ENCODE results near the gene SEZ6. TPM values are rescaled to one million over a fixed set of nuclear protein-coding genes. Genes with fewer than 3 reads are reported as not detected.

The SEZ6 gene
- total RNA-seq, 4 donors from 2014 or later: not detected

- DNase-seq: no peak
- 92 to 97% methylated on average over 2 of the region's 2 CpGs for WGBS, 2 donors
- Histone ChIP-seq H3K4me3 (no peak overlapping the region), H3K9me3 (no peaks in the 10 kb centered on the region), H3K4me1 (peaks cover 0 to 19% (median 0%) of the 10 kb centered on the region in 3 donors), H3K27ac (no peak overlapping the region), H3K36me3 (no peaks in the 10 kb centered on the region), H3K27me3 (peaks cover 0 to 25% (median 0%) of the 10 kb centered on the region in 4 donors)
- intact Hi-C loops (cut with DNase I): no loop called here
- no peak for TF ChIP-seq CTCF (IDR thresholded peaks at IDR 0.05)
- no peak for TF ChIP-seq POLR2A (IDR thresholded peaks at IDR 0.05)
Observed at GRCh38 chr17:28978356-28978964, 27.4 kb downstream of the SEZ6 start.

GRCh38 chr17:28977659-28978355 is 28.0 kb downstream of the SEZ6 start:
- Histone ChIP-seq H3K36me3 (no peaks in the 10 kb centered on the region), H3K4me3 (no peak overlapping the region), H3K9me3 (no peaks in the 10 kb centered on the region), H3K27ac (no peak overlapping the region), H3K27me3 (peaks cover 0 to 25% (median 0%) of the 10 kb centered on the region in 4 donors), H3K4me1 (peaks cover 0 to 13% (median 0%) of the 10 kb centered on the region in 3 donors)
- no peak for DNase-seq
- TF ChIP-seq POLR2A (IDR thresholded peaks at IDR 0.05) (no peak), CTCF (IDR thresholded peaks at IDR 0.05) (no peak)
- intact Hi-C loops (cut with DNase I): no loop called here
- whole genome bisulfite sequencing, 2 donors: 71 to 83% methylated on average over 5 to 7 of the region's 8 CpGs

GRCh38 chr17:28975646-28976045 is 30.2 kb downstream of the SEZ6 start:
- intact Hi-C loops (cut with DNase I): no loop called here
- no peak overlapping the region for H3K4me3 ChIP-seq
- WGBS, 2 donors: 40% methylated on average over 1 of the region's 5 CpGs; no CpG with 5 or more reads in 1 of the 2 donors
- DNase-seq: no peak
- peaks cover 0 to 15% (median 0%) of the 10 kb centered on the region in 4 donors for H3K27me3 ChIP-seq
- no peak overlapping the region for H3K27ac ChIP-seq
- H3K36me3 ChIP-seq: no peaks in the 10 kb centered on the region
- H3K4me1 ChIP-seq: peaks cover 0 to 8% (median 0%) of the 10 kb centered on the region in 3 donors
- no peak for TF ChIP-seq CTCF (IDR thresholded peaks at IDR 0.05)
- no peak for TF ChIP-seq POLR2A (IDR thresholded peaks at IDR 0.05)
- H3K9me3 ChIP-seq: no peaks in the 10 kb centered on the region

- no peak for DNase-seq
- Histone ChIP-seq H3K27me3 (peaks cover 0 to 15% (median 0%) of the 10 kb centered on the region in 4 donors), H3K4me3 (no peak overlapping the region), H3K9me3 (no peaks in the 10 kb centered on the region), H3K27ac (no peak overlapping the region), H3K36me3 (no peaks in the 10 kb centered on the region), H3K4me1 (peaks cover 0 to 13% (median 0%) of the 10 kb centered on the region in 3 donors)
- no peak for TF ChIP-seq POLR2A (IDR thresholded peaks at IDR 0.05)
- TF ChIP-seq CTCF (IDR thresholded peaks at IDR 0.05): no peak
- WGBS, 2 donors: 49% methylated on average over 2 of the region's 2 CpGs; no CpG with 5 or more reads in 1 of the 2 donors
- intact Hi-C loops (cut with DNase I): no loop called here
Observed at GRCh38 chr17:28975031-28975430, 30.8 kb downstream of the SEZ6 start.

GRCh38 chr17:28974451-28974850 is 31.4 kb downstream of the SEZ6 start:
- Histone ChIP-seq H3K9me3 (no peaks in the 10 kb centered on the region), H3K27ac (no peak overlapping the region), H3K36me3 (no peaks in the 10 kb centered on the region), H3K27me3 (peaks cover 0 to 15% (median 0%) of the 10 kb centered on the region in 4 donors), H3K4me1 (peaks cover 0 to 18% (median 0%) of the 10 kb centered on the region in 3 donors), H3K4me3 (no peak overlapping the region)
- no peak for DNase-seq
- intact Hi-C loops (cut with DNase I): no loop called here
- 82 to 97% methylated on average over 3 to 4 of the region's 4 CpGs for WGBS, 2 donors
- TF ChIP-seq POLR2A (IDR thresholded peaks at IDR 0.05) (no peak), CTCF (IDR thresholded peaks at IDR 0.05) (no peak)
